Thyroid gland (tissue), 4 donors: ENCODE measurements around the gene AMMECR1.

Source experiments
- CTCF ChIP-seq, 6 experiments: fragments of 200-600 bp in 3 of 6; fragments of 450-650 bp in 3 of 6; sonication (generic) in 3 of 6; IDR thresholded peaks; one replicate each; pipeline ENCODE4 v1.5.1; 2016 to 2019; ENCODE audit warnings: antibody characterized with exemption in 6 of 6, mild to moderate bottlenecking in 2 of 6, inconsistent platforms in 1 of 6, moderate library complexity in 1 of 6
- POLR2A ChIP-seq, 2 donors: fragments of 450-650 bp; IDR thresholded peaks; one replicate each; pipeline ENCODE4 v1.6.1; 2017; ENCODE audit warnings: antibody characterized with exemption in 2 of 2, mild to moderate bottlenecking in 2 of 2, moderate library complexity in 1 of 2

- no peak for TF ChIP-seq CTCF (IDR thresholded peaks at IDR 0.05)
- no peak for TF ChIP-seq POLR2A (IDR thresholded peaks at IDR 0.05)
These were observed 142.2 kb downstream of the AMMECR1 start for GRCh38 chrX:110175696-110176095.
